ENCODE data around the gene LSM8.
"Not testable (repeated sequence)": the region's sequence is repeated elsewhere in the genome, so short reads cannot be mapped to it uniquely, and the experiment has no call there.

The LSM8 gene

GRCh38 chr7:118214051-118214832 is 30.3 kb downstream of the LSM8 start:
- peak; percentile 97 for DNase-seq

DNA sequence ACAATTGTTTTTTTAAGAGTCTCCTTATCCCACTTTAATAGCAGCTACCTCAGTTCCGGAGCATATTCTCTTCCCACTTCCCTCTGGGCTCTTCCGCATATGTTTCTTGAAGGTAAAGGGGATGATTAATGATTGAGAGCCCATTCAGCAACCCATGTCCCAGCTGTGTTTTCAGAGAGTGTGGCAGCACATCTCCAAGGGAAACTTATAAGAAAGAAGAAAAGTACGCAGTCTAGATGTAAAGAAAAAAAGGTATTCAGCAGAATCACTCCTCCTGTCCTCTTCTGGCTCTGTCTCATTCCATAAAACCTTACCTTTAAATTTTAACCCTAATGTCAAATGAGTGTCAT is 30.8 kb downstream of the LSM8 start:
- no peak for DNase-seq

- no peak for DNase-seq
These were observed 33.3 kb downstream of the LSM8 start for GRCh38 chr7:118217210-118217619.

DNA sequence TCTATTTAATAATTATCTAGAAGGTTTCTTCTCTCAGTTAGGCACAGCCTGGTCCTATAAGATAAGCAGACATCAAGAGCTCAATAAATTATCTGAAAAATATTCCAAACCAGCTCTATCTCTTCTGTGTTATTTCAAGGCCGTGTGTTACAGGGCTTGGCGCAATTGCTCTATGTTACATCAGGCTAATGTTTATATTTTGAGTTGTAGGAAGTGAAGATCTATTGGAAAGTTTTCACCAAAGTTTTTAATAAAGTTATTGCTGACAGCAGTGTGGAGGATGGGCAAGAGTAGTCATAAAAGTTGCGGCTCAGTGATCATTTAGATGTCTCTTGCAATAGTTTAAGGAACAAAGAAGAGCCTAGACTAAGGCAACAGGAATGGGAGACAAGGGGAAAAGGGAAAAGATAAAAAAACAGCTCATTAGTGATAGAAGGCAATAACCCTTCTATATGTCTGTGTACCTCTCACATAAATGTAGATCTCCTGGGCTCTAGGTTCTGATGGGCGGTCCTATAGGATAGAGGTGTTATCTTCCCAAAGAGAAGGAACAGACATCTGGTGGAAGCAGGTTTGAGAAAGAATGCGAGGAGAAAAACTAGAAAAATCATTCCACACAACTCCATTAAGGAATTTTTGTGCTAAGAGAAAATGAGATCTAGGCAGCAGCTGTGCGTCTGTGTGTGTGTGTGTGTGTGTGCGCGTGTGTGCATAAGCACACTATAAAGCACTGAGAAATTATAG is 34.6 kb downstream of the LSM8 start:
- no peak for DNase-seq

DNA sequence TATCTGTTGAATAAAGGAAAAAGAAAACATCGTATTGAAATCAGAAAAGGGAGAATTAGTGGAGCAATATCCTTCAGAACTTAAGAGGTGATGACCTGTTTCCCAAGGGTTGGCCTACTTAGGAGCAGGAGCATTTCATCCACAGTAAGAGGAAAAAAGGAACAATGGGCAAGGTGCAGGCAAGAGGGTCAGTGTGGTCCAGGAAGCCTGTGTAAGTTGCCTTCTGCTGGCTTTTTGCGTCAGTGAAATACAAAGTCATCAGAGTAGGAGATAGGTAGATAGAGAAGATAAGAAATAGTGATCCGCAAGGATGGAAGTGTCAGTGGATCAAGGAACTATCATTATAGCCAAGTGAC is 35.2 kb downstream of the LSM8 start:
- DNase-seq = no peak

- no peak for DNase-seq
These were observed 36.6 kb downstream of the LSM8 start for GRCh38 chr7:118220583-118220982.

DNA sequence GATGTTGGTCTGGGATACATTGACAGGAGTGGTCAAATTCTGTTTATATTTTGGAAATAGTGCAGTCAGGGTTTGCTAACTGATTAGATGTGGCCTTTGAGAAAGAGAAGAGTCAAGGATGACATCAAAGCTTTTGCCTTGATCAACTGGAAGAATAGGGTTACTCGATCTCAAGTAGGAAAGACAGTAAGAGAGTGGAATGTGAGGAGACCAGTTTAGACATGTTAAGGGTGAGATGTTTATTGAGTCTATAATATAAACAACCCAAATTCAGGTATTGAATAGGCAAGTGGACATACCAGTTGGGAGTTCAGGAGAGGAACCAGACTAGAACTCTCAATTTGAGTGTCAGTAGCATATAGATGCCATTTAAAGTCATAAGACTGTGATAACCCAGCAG is 38.6 kb downstream of the LSM8 start:
- no peak for DNase-seq

- no peak for DNase-seq
These were observed 40.6 kb downstream of the LSM8 start, which contains the start of gene ANKRD7 for GRCh38 chr7:118224521-118224920. TSS of gene ANKRD7 (plus strand) at chr7:118224704. CDS start at chr7:118224831, 127 bp downstream.

DNA sequence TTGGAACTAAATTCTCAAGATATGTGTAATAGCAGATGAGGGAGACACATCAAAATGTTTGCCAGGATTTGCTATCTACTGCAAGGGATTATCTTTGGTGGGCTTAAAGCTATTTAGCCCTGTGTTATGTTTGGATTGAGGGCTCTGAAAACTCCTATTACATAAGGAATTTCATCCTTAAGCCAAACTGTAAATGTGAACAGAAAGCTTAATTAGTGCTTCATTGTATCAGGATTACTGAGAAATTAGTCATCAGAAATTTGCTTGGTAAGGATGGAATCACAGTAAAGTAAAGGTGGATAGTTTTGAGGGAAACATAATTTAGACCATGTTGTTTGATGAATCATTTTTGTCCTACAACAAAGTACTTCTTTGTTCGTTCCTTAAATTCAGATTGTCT is 48.9 kb downstream of the LSM8 start:
- no peak for DNase-seq

- no peak for DNase-seq
These were observed 49.8 kb downstream of the LSM8 start for GRCh38 chr7:118233799-118234198.

GRCh38 chr7:118239014-118239413 is 55.0 kb downstream of the LSM8 start:
- DNase-seq = no peak

DNA sequence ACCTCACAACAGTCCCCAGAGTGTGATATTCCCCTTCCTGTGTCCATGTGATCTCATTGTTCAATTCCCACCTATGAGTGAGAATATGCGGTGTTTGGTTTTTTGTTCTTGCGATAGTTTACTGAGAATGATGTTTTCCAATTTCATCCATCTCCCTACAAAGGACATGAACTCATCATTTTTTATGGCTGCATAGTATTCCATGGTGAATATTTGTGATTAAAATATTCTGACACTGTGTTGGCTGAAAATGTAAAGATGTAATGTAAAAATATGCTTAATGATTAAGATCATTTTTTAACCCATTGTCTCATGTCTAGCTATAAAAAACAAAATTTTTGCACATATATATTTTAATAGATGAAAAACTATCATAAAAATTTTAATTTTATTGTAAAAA is 56.4 kb downstream of the LSM8 start:
- DNase-seq = not testable (repeated sequence)

All from NCI-H69 (cell line).